ENCODE results near the gene CD3E. TPM values are rescaled to one million over a fixed set of nuclear protein-coding genes. Genes with fewer than 3 reads are reported as not detected.

CD3E gene
- total RNA-seq, 4 donors from 2014 or later = 0.48 to 2.4 TPM; not detected in 2

DNA sequence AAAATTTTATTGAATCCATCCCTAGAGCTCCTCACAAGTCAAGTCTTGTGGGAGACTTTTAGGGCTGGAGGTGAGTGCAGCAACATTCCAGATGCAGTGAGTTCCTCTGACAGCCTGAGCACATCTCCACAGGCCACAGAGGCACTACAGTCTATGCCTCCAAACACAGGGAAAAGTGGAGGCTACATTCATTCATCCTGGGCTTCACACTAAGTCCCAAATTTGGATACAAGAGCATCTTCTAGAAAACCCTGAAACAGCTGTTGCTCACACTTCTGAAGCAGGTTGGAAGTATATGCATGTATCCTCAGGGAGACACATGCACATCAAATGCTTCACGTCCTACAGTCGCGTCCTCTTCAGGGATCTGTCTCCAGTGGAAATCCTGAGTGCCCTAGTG lies 36.7 kb downstream of the CD3E start:
- H3K27me3 ChIP-seq = no peaks in the 10 kb centered on the region
- intact Hi-C loops (cut with DNase I; ENCODE audit: low total_unique reads) = no loop called here
- H3K4me3 ChIP-seq = no peak overlapping the region
- H3K36me3 ChIP-seq = no peaks in the 10 kb centered on the region
- no peaks in the 10 kb centered on the region for H3K4me1 ChIP-seq
- DNase-seq = no peak
- no peak overlapping the region for H3K27ac ChIP-seq
- TF ChIP-seq, protein P1, sequence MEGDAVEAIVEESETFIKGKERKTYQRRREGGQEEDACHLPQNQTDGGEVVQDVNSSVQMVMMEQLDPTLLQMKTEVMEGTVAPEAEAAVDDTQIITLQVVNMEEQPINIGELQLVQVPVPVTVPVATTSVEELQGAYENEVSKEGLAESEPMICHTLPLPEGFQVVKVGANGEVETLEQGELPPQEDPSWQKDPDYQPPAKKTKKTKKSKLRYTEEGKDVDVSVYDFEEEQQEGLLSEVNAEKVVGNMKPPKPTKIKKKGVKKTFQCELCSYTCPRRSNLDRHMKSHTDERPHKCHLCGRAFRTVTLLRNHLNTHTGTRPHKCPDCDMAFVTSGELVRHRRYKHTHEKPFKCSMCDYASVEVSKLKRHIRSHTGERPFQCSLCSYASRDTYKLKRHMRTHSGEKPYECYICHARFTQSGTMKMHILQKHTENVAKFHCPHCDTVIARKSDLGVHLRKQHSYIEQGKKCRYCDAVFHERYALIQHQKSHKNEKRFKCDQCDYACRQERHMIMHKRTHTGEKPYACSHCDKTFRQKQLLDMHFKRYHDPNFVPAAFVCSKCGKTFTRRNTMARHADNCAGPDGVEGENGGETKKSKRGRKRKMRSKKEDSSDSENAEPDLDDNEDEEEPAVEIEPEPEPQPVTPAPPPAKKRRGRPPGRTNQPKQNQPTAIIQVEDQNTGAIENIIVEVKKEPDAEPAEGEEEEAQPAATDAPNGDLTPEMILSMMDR (IDR thresholded peaks at IDR 0.05) = no peak
- no peak for TF ChIP-seq POLR2A (IDR thresholded peaks at IDR 0.05)
- no peaks in the 10 kb centered on the region for H3K9me3 ChIP-seq

DNA sequence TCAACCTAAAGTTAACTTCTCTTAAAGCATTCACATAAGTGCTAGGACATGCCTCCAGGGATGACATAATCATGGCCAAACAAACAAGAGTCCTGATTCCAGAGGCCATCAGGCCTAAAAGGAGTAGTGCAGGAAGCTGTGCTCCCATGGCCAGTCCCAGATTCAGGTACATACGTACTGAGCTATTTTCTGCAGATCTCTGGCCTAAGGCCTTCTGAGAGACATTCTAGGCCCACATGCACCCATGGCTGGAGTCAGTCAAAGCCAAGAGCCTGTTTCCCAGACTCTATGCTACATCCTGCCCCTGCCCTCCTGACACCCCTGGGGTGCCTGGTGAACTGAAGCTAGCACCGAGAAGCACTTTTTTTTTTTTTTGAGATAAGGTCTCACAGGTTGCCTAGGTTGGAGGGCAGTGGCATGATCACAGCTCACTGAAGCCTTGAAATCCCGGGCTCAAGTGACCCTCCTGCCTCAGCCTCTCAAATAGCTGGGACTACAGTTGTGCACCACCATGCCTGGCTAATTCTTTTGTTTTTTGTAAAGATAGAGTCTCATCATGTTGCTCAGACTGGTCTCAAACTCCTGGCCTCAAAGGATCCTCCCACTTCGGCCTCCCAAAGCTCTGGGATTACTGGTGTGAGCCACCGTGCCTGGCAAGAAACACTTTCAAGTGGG lies 37.4 kb downstream of the CD3E start:
- H3K27me3 ChIP-seq = no peaks in the 10 kb centered on the region
- no peak for DNase-seq
- no peaks in the 10 kb centered on the region for H3K4me1 ChIP-seq
- TF ChIP-seq POLR2A (IDR thresholded peaks at IDR 0.05) = no peak
- TF ChIP-seq, protein P1 (IDR thresholded peaks at IDR 0.05) = no peak
- intact Hi-C loops (cut with DNase I; ENCODE audit: low total_unique reads) = no loop called here
- no peak overlapping the region for H3K4me3 ChIP-seq
- no peaks in the 10 kb centered on the region for H3K9me3 ChIP-seq
- H3K27ac ChIP-seq = no peak overlapping the region
- H3K36me3 ChIP-seq = no peaks in the 10 kb centered on the region

DNA sequence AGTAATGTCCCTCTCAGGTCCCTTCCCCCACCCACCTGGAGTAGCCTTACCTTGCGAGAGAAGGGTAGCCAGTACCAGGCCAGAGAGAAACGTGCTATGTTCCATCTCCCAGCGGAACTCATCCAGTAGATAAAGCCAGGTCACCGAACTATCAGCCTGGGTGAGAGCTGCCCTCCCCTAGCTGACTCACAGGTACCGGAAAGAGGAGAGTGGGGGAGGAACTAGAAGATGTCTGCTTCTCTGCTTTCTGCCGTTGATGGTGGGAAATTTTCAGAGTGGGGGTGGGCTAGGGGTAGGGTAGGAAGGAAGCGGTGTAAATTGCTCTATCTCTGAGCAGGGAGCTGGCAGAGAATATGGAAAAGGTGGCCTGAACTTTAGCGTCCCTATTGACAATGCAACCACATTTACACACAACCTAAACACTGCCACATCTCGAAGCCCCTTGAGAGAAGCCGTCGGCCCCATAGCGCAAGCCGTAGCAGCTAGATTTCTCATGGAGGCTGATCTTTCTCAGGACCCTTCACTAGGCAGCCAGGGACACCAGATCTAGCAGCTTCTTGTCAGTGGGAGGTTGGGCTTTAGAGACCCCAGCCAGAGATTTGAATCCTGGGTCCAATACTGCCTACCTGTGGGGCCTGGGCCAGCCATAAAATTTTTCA lies 38.1 kb downstream of the CD3E start, which contains the start of gene CD3D:
TSS of gene CD3D (minus strand) at position 203 of the 659 bp plus-strand sequence. CDS start at position 105, 98 bp downstream.
- intact Hi-C loops (cut with DNase I; ENCODE audit: low total_unique reads) = no loop called here
- Histone ChIP-seq H3K27me3 (no peaks in the 10 kb centered on the region), H3K27ac (no peak within 1 kb of the TSS), H3K36me3 (no peaks in the 10 kb centered on the region), H3K4me1 (no peaks in the 10 kb centered on the region), H3K9me3 (no peaks in the 10 kb centered on the region), H3K4me3 (no peak within 1 kb of the TSS)
- no peak for TF ChIP-seq POLR2A (IDR thresholded peaks at IDR 0.05)
- TF ChIP-seq, protein P1 (IDR thresholded peaks at IDR 0.05) = no peak
- no peak for DNase-seq

DNA sequence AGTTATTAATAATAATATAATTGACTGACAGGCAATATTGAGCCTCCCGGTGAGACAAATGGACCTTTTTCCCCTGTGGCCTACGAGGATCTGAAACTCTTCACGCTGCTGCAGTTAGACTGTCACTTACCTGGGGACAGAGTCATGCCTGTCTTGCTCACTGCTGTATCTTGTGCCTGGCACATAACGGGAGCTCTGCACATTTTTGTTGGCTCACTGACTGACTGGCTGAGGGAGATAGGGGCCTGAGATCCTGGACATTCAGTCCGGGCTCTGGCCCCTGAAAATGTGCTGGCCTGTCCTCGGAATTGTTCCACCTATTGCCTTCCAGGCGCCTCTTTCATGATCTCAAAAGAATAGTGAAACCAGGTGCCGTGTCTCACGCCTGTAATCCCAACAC lies 38.7 kb downstream of the CD3E start:
- TF ChIP-seq, protein P1 (IDR thresholded peaks at IDR 0.05) = no peak
- no peak for TF ChIP-seq POLR2A (IDR thresholded peaks at IDR 0.05)
- intact Hi-C loops (cut with DNase I; ENCODE audit: low total_unique reads) = no loop called here
- Histone ChIP-seq H3K9me3 (no peaks in the 10 kb centered on the region), H3K27me3 (no peaks in the 10 kb centered on the region), H3K4me1 (no peaks in the 10 kb centered on the region), H3K4me3 (no peak overlapping the region), H3K36me3 (no peaks in the 10 kb centered on the region), H3K27ac (no peak overlapping the region)
- no peak for DNase-seq

DNA sequence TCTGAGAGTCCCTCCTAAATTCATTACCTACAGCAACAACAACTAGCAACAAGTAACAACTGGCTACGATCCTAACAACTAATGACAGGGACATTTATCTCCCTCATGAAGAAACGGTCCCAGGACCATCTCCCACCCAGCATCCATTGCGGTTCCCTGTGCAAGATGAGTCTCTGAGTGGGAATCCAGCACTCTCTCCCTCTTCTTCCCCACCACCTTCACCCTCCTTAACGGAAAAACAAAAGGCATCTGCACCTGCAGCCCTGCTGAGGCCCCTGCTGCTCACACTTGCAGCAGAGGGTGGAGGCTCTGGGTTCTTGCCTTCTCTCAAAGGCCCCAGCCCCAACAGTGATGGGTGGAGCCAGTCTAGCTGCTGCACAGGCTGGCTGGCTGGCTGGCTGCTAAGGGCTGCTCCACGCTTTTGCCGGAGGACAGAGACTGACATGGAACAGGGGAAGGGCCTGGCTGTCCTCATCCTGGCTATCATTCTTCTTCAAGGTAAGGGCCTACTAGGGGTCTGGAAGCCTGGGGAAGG lies 39.5 kb downstream of the CD3E start, which contains the start of gene CD3G:
TSS of gene CD3G (plus strand) at position 364 of the 535 bp plus-strand sequence. CDS start at position 444, 80 bp downstream.
- TF ChIP-seq, protein P1 (IDR thresholded peaks at IDR 0.05) = no peak
- TF ChIP-seq POLR2A (IDR thresholded peaks at IDR 0.05) = no peak
- intact Hi-C loops (cut with DNase I; ENCODE audit: low total_unique reads) = no loop called here
- Histone ChIP-seq H3K27me3 (no peaks in the 10 kb centered on the region), H3K36me3 (no peaks in the 10 kb centered on the region), H3K4me3 (no peak within 1 kb of the TSS), H3K27ac (no peak within 1 kb of the TSS), H3K9me3 (no peaks in the 10 kb centered on the region), H3K4me1 (no peaks in the 10 kb centered on the region)
- DNase-seq = no peak

All from uterus (tissue), 4 donors.